ENCODE measurements around the gene BOD1L1.

The BOD1L1 gene

GRCh38 chr4:13540446-13541175, 86.9 kb downstream of the BOD1L1 start:
- no peak for DNase-seq

DNA sequence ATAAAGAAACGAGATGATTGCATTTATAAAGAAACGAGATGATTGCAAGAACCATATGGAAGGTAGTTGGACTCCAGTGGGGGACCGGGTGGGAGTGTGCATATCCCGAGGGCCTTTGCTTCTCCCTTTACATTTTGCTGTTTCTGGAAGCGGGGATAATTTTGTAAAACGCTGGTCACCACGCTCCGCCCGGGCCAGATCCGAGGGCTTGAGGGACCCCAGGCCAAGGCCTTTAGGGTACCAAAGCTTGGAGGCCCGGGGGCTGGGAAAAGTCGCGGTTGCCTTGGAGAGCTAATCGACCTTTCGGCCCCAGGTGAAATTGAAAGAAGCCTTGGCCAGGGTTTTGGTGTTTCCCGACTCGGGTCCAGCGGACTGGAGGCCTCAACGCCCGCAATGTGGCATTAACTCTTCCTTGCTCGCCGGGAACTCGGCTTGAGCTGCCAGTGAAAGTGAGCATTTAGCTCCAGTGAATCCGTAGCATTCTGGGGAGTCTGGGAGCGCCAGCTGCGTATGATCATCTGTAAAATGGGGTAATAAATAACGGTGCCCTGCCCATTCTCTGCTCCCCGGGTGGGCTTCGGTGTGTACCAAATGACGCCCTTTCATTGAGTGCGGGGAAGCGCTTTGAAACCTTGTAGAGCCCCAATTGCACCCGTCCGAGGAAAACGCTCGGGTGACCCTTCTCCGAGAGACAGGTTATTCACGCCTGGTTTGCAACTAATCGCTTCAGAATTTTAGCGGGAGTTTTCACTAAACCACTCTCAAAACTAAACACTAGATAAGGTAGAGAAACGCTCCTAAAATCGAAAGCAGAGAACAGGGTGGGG, 87.7 kb downstream of the BOD1L1 start:
- no peak for DNase-seq

DNA sequence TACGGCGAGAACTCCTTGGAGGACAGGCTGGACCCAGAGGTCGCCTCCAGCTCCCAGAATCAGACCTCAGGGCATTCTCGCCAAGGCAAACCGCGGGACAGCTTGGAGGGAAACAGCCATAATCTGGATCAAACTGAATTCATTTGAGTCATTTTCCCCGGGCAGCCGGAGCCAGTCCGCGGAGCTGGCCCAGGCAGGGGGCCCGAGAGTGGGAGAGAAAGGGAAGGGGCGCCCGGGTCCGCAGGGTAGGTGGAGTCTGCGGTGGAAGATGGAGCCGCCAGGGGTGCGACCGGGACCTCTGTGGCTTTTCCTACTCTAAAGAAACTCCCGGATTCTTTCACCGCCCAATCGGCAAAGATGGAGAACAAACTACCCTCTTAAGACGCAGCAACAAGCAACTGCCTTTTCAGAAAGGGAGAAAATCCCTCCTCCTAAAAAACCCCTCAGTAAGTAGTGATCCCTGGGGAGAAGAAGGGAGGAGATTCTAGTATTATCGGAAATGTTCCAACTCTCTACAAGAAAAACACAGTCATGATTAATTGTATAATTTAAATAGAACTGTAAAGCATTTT, 88.4 kb downstream of the BOD1L1 start:
- DNase-seq, result no peak

GRCh38 chr4:13538427-13538973, 89.0 kb downstream of the BOD1L1 start:
- DNase-seq, result no peak

GRCh38 chr4:13537832-13538177, 89.7 kb downstream of the BOD1L1 start:
- no peak for DNase-seq

- DNase-seq, result no peak
Measured at GRCh38 chr4:13537011-13537831, 90.3 kb downstream of the BOD1L1 start.

DNA sequence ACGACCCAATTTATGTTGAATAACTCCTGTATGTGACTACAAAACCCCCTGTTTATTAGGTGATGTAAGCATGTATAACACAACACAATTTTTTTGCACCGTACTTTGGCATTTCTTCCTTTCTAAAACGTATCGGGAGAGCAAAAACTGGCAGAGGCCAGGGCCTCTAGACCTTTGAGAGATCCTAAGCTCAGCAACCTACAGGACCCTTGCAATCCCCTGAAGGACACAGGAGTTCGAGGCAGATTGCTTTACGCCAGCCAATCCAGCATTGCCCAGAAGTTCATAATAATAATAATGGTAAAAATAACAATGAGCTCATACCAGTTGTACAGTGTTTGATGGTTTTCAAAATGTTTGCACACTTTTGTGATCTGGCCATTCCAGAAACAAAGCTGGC, 90.9 kb downstream of the BOD1L1 start:
- no peak for DNase-seq

GRCh38 chr4:13535708-13536361, 91.7 kb downstream of the BOD1L1 start:
- DNase-seq, result no peak

GRCh38 chr4:13535118-13535517, 92.4 kb downstream of the BOD1L1 start:
- no peak for DNase-seq

DNA sequence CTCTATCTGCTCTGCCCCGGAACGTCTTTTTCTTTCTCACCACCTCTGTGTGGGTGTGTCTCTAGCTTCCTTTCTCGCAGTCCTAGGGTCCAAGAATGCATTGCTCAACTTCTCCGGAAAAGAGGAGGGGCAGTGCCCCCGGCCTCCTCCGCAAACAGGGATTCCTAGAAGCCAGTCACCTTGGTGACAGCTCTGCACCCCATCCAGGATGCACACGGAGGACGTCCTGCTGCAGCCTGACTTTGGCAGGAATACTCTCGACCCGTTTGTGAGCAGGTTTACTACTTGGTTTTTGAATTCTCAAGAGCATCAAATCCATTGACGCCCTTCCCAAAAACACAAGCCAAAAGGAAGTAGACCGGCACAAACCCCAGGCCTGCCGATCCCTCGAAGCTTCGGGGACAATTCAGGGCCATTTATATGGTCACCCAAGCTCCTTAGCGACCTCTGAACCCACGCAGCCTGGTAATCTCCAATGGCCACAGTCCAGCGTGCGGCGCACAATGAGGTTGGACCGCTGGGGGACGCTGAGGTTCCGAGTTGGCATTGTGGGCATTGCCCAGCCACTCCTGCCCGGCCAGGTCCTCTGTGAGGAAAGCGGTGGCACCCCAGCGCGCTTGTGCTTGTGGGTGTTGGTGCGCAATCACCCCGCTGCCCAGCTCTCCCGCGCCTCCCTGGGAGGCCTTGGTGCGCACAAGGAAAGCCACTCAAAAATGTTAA, 93.0 kb downstream of the BOD1L1 start:
- no peak for DNase-seq

GRCh38 chr4:13533670-13534343, 93.7 kb downstream of the BOD1L1 start:
- no peak for DNase-seq

DNA sequence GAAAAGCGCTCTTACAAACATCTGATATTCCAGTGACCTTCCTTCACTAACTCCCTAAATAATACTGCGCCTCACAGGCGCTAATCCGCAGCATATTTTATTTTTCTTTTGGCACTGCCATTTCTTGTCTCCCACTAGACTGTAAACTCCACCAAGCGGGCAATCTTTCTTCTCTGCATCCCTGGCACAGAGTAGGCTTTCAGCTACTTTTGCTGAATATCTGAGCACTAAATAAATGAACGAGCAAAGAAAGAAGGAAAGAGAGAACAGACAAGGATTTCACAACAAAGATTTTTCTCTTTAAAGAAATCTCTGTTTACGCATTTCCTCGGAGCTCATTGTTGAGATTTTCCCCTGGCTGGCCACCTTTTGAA, 95.9 kb downstream of the BOD1L1 start:
- no peak for DNase-seq

- no peak for DNase-seq
Measured at GRCh38 chr4:13530823-13531624, 96.5 kb downstream of the BOD1L1 start.

- DNase-seq, result no peak
Measured at GRCh38 chr4:13529128-13529919, 98.2 kb downstream of the BOD1L1 start.

- no peak for DNase-seq
Measured at GRCh38 chr4:13528821-13529127, 98.8 kb downstream of the BOD1L1 start.

DNA sequence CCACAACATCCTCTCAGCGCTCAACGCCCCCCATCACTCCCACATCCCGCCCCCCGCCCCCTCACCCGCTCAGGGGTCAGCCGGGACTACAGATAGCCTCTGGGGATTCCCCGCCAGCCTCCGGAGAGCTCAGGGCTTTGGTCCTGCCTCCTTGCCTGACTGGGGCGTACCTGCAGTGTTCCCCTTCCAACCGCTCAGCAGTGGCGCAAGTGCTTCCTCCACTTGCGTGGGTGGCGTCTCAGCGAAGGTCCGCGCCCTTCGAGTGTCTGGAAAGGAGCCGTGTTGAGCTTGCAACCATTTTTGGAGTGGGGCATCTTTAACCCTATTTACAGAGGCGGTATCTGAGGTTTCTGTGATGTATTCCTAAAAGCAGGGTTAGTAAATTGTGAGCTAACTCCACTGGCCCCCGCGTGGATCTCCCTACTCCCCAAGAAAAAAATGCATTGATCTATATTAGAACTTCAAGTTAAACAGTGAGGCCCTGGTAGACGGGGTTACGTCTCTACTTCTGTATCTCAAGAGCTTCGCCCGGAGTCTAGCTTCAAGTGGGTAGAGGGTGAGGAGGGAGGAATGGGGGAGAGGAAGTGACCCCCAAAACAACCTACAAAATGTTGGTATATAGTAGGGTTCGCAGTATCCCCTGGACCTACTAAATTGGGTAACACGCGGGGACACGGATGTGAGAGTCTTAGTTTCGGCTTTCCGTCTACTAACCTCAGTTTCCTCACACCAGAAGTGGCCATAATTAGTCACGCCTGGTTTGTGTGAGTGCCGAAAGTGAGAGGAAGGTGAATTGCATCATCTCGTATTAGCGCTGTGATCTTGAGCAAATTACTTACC, 99.3 kb downstream of the BOD1L1 start:
- no peak for DNase-seq

Measured in anterior cingulate cortex (tissue), 58 donors.